Activated T-helper 1 cell treated with anti-CD3 and anti-CD28 coated beads, Interleukin-12 subunit alpha, Interleukin-12 subunit beta, Interleukin-2, Interleukin-4 antibody, amounts not matched to agents 30 ng/mL and 10 ng/mL and 1 ng/mL, durations not matched to agents 14 hours and 24 hours and 36 hours (primary cell): ENCODE data around the gene FAAP20. TPM values are rescaled to one million over a fixed set of nuclear protein-coding genes. Genes with fewer than 3 reads are reported as not detected.
A peak's percentile ranks its signal among the peaks of the same experiment; 100 is the strongest.

Experiments
- DNase-seq: peaks from one replicate; pipeline ENCODE4 v3.0.0; 2021; ENCODE audit warnings: low spot score
- H3K27ac Mint-ChIP-seq: one replicate; pipeline ENCODE4 v1.8.0; 2021; ENCODE audit warnings: mild to moderate bottlenecking, mixed read lengths
- H3K27me3 Mint-ChIP-seq: one replicate; pipeline ENCODE4 v1.8.0; 2022; ENCODE audit warnings: mild to moderate bottlenecking, moderate library complexity, mixed read lengths; ENCODE audit not compliant: insufficient read depth
- H3K36me3 Mint-ChIP-seq: one replicate; pipeline ENCODE4 v1.8.0; 2021; ENCODE audit warnings: low read depth, mixed read lengths
- H3K4me1 Mint-ChIP-seq: one replicate; pipeline ENCODE4 v1.8.0; 2021; ENCODE audit warnings: low read depth, mixed read lengths
- H3K4me3 Mint-ChIP-seq: one replicate; pipeline ENCODE4 v1.8.0; 2021; ENCODE audit warnings: mild to moderate bottlenecking, moderate library complexity, mixed read lengths
- H3K9me3 Mint-ChIP-seq: one replicate; pipeline ENCODE4 v1.8.0; 2021; ENCODE audit warnings: mixed read lengths
- intact Hi-C: fragments of 100-400 bp; cut with micrococcal nuclease; formaldehyde crosslinking; loops from one replicate; pipeline ENCODE4 v1.15.1; 2024
- total RNA-seq: library from RNA; stranded (reverse); gene quantifications from 2 replicates; pipeline ENCODE4 v1.2.3, GENCODE V29; 2022

Gene FAAP20
- total RNA-seq, 1 donor from 2014 or later, result 50.5 TPM

GRCh38 chr1:2193514-2194281 lies 874 bp downstream of the FAAP20 start:
- Mint-ChIP-seq H3K27ac (peak overlapping the region; percentile 52), H3K9me3 (no peaks in the 10 kb centered on the region), H3K4me3 (peak overlapping the region; percentile 63), H3K27me3 (no peaks in the 10 kb centered on the region), H3K36me3 (no peaks in the 10 kb centered on the region), H3K4me1 (peaks cover 6% of the 10 kb centered on the region)
- DNase-seq, result no peak
- intact Hi-C loops, result loop anchor here (1.0 to 2.0 kb wide), 4 partner anchors 34 to 393 kb away; partner anchors contain the start of genes MORN1, PRXL2B and RER1

GRCh38 chr1:2192031-2192995 lies 2.3 kb downstream of the FAAP20 start:
- H3K4me3 Mint-ChIP-seq, result peak overlapping the region; percentile 31
- no peaks in the 10 kb centered on the region for H3K36me3 Mint-ChIP-seq
- H3K4me1 Mint-ChIP-seq, result peaks cover 4% of the 10 kb centered on the region
- H3K9me3 Mint-ChIP-seq, result no peaks in the 10 kb centered on the region
- intact Hi-C loops, result no loop called here
- H3K27ac Mint-ChIP-seq, result peak overlapping the region; percentile 27
- no peaks in the 10 kb centered on the region for H3K27me3 Mint-ChIP-seq
- DNase-seq, result no peak

GRCh38 chr1:2190491-2190976 lies 4.0 kb downstream of the FAAP20 start:
- no peaks in the 10 kb centered on the region for H3K27me3 Mint-ChIP-seq
- no peak overlapping the region for H3K4me3 Mint-ChIP-seq
- H3K27ac Mint-ChIP-seq, result no peak overlapping the region
- peaks cover 1% of the 10 kb centered on the region for H3K36me3 Mint-ChIP-seq
- intact Hi-C loops, result no loop called here
- H3K9me3 Mint-ChIP-seq, result no peaks in the 10 kb centered on the region
- DNase-seq, result no peak
- peaks cover 4% of the 10 kb centered on the region for H3K4me1 Mint-ChIP-seq

GRCh38 chr1:2189459-2190425 lies 4.8 kb downstream of the FAAP20 start:
- H3K9me3 Mint-ChIP-seq, result no peaks in the 10 kb centered on the region
- intact Hi-C loops, result loop anchor here (1.0 kb wide), 1 partner anchor 56 kb away; no protein-coding TSS in a partner anchor
- H3K27ac Mint-ChIP-seq, result no peak overlapping the region
- DNase-seq, result peak; percentile 77
- peaks cover 4% of the 10 kb centered on the region for H3K4me1 Mint-ChIP-seq
- H3K4me3 Mint-ChIP-seq, result peak overlapping the region; percentile 58
- no peaks in the 10 kb centered on the region for H3K27me3 Mint-ChIP-seq
- peaks cover 1% of the 10 kb centered on the region for H3K36me3 Mint-ChIP-seq

GRCh38 chr1:2188336-2188735 lies 6.2 kb downstream of the FAAP20 start:
- no peak for DNase-seq
- intact Hi-C loops, result no loop called here
- Mint-ChIP-seq H3K4me3 (no peak overlapping the region), H3K36me3 (peaks cover 1% of the 10 kb centered on the region), H3K4me1 (peaks cover 4% of the 10 kb centered on the region), H3K27me3 (no peaks in the 10 kb centered on the region), H3K9me3 (no peaks in the 10 kb centered on the region), H3K27ac (no peak overlapping the region)

GRCh38 chr1:2187619-2188018 lies 7.0 kb downstream of the FAAP20 start:
- peaks cover 1% of the 10 kb centered on the region for H3K36me3 Mint-ChIP-seq
- no peak overlapping the region for H3K4me3 Mint-ChIP-seq
- no peaks in the 10 kb centered on the region for H3K9me3 Mint-ChIP-seq
- H3K27me3 Mint-ChIP-seq, result no peaks in the 10 kb centered on the region
- intact Hi-C loops, result no loop called here
- H3K27ac Mint-ChIP-seq, result no peak overlapping the region
- peaks cover 4% of the 10 kb centered on the region for H3K4me1 Mint-ChIP-seq
- DNase-seq, result no peak

GRCh38 chr1:2186901-2187300 lies 7.7 kb downstream of the FAAP20 start:
- Mint-ChIP-seq H3K27me3 (no peaks in the 10 kb centered on the region), H3K4me3 (no peak overlapping the region), H3K27ac (no peak overlapping the region), H3K4me1 (peaks cover 4% of the 10 kb centered on the region), H3K36me3 (peaks cover 1% of the 10 kb centered on the region), H3K9me3 (no peaks in the 10 kb centered on the region)
- intact Hi-C loops, result no loop called here
- no peak for DNase-seq

GRCh38 chr1:2185880-2186855 lies 8.4 kb downstream of the FAAP20 start:
- no peak for DNase-seq
- Mint-ChIP-seq H3K4me1 (no peaks in the 10 kb centered on the region), H3K36me3 (peaks cover 1% of the 10 kb centered on the region), H3K27ac (no peak overlapping the region), H3K4me3 (no peak overlapping the region), H3K27me3 (no peaks in the 10 kb centered on the region), H3K9me3 (no peaks in the 10 kb centered on the region)
- intact Hi-C loops, result no loop called here

- Mint-ChIP-seq H3K27ac (no peak overlapping the region), H3K36me3 (peaks cover 1% of the 10 kb centered on the region), H3K27me3 (no peaks in the 10 kb centered on the region), H3K9me3 (no peaks in the 10 kb centered on the region), H3K4me1 (no peaks in the 10 kb centered on the region), H3K4me3 (no peak overlapping the region)
- intact Hi-C loops, result no loop called here
- DNase-seq, result no peak
Observed at GRCh38 chr1:2184934-2185333, 9.6 kb downstream of the FAAP20 start.

GRCh38 chr1:2184531-2184930 lies 10.0 kb downstream of the FAAP20 start:
- H3K4me1 Mint-ChIP-seq, result no peaks in the 10 kb centered on the region
- H3K4me3 Mint-ChIP-seq, result no peak overlapping the region
- no peak for DNase-seq
- no peaks in the 10 kb centered on the region for H3K27me3 Mint-ChIP-seq
- H3K36me3 Mint-ChIP-seq, result peaks cover 1% of the 10 kb centered on the region
- no peak overlapping the region for H3K27ac Mint-ChIP-seq
- intact Hi-C loops, result no loop called here
- no peaks in the 10 kb centered on the region for H3K9me3 Mint-ChIP-seq

- intact Hi-C loops, result no loop called here
- no peak overlapping the region for H3K27ac Mint-ChIP-seq
- H3K9me3 Mint-ChIP-seq, result no peaks in the 10 kb centered on the region
- H3K4me1 Mint-ChIP-seq, result no peaks in the 10 kb centered on the region
- H3K4me3 Mint-ChIP-seq, result no peak overlapping the region
- no peak for DNase-seq
- peaks cover 1% of the 10 kb centered on the region for H3K36me3 Mint-ChIP-seq
- H3K27me3 Mint-ChIP-seq, result no peaks in the 10 kb centered on the region
Observed at GRCh38 chr1:2183937-2184334, 10.6 kb downstream of the FAAP20 start.
